GM12874 (cell line): Measurements from ENCODE around the gene TEKT5.

Source experiments
- CTCF ChIP-seq: IDR thresholded peaks from 2 replicates; pipeline ENCODE4 v1.5.1; 2011; ENCODE audit warnings: low read depth, mild to moderate bottlenecking, control low read depth, low read length, moderate library complexity; ENCODE audit not compliant: insufficient read depth

The TEKT5 gene

GRCh38 chr16:10640934-10641333, 53.8 kb downstream of the TEKT5 start:
- no peak for TF ChIP-seq CTCF

GRCh38 chr16:10638101-10638500, 56.6 kb downstream of the TEKT5 start:
- no peak for TF ChIP-seq CTCF

- TF ChIP-seq CTCF: no peak
These were observed 57.2 kb downstream of the TEKT5 start for GRCh38 chr16:10637337-10638037.

GRCh38 chr16:10635365-10636021, 59.2 kb downstream of the TEKT5 start:
- no peak for TF ChIP-seq CTCF

GRCh38 chr16:10631886-10632285, 62.8 kb downstream of the TEKT5 start:
- TF ChIP-seq CTCF: no peak

- no peak for TF ChIP-seq CTCF
These were observed 65.2 kb downstream of the TEKT5 start for GRCh38 chr16:10629592-10629963.

GRCh38 chr16:10625595-10626357, 69.0 kb downstream of the TEKT5 start:
- no peak for TF ChIP-seq CTCF
